Measurements from ENCODE around the gene ACTN1. TPM values are rescaled to one million over a fixed set of nuclear protein-coding genes. Genes with fewer than 3 reads are reported as not detected.

Gene ACTN1
- total RNA-seq, 4 donors from 2014 or later = 10.0 to 17.3 (median 14.1) TPM

GRCh38 chr14:68983191-68983590 lies 4.1 kb upstream of the ACTN1 start:
- H3K4me1 ChIP-seq = no peaks in the 10 kb centered on the region
- no peaks in the 10 kb centered on the region for H3K27me3 ChIP-seq
- in situ Hi-C loops (cut with MboI; ENCODE audit: low sequenced_read_pairs in 4 of 4) (no loop called here), intact Hi-C loops (cut with DNase I; ENCODE audit: low total_unique reads) (no loop called here)
- no peak overlapping the region for H3K27ac ChIP-seq
- no peak for DNase-seq
- TF ChIP-seq POLR2A (IDR thresholded peaks at IDR 0.05) (no peak), CTCF (IDR thresholded peaks at IDR 0.05 in 4 of 5, conservative IDR thresholded peaks at IDR 0.05 in 1 of 5) (no peak)
- no peaks in the 10 kb centered on the region for H3K9me3 ChIP-seq
- H3K4me3 ChIP-seq = no peak overlapping the region
- no peak for ATAC-seq
- no peaks in the 10 kb centered on the region for H3K36me3 ChIP-seq

DNA sequence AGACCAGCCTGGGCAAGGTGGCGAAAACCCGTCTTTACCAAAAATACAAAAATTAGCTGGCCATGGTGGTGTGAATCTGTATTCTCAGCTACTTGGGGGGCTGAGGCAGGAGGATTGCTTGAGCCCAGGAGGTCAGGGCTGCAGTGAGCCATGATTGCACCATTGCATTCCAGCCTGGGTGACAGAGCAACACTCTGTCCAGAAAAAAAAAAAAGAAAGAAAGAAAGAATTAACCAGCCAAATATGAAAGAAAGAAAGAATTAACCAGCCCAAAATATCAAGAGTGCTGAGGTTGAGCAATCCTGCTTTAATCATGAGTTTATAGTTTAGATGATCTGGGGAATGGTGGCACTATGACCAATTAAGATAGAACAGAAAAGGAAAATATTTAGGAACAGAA lies 3.5 kb upstream of the ACTN1 start:
- H3K4me3 ChIP-seq = no peak overlapping the region
- no peak overlapping the region for H3K27ac ChIP-seq
- intact Hi-C loops (cut with DNase I; ENCODE audit: low total_unique reads) (no loop called here), in situ Hi-C loops (cut with MboI; ENCODE audit: low sequenced_read_pairs in 4 of 4) (no loop called here)
- H3K9me3 ChIP-seq = no peaks in the 10 kb centered on the region
- H3K4me1 ChIP-seq = no peaks in the 10 kb centered on the region
- ATAC-seq (no peak), DNase-seq (no peak)
- no peak for TF ChIP-seq CTCF (IDR thresholded peaks at IDR 0.05 in 4 of 5, conservative IDR thresholded peaks at IDR 0.05 in 1 of 5)
- no peak for TF ChIP-seq POLR2A (IDR thresholded peaks at IDR 0.05)
- H3K27me3 ChIP-seq = no peaks in the 10 kb centered on the region
- no peaks in the 10 kb centered on the region for H3K36me3 ChIP-seq

- H3K4me1 ChIP-seq = no peaks in the 10 kb centered on the region
- H3K4me3 ChIP-seq = no peak overlapping the region
- no peak overlapping the region for H3K27ac ChIP-seq
- intact Hi-C loops (cut with DNase I; ENCODE audit: low total_unique reads) (loop anchor here (2.0 kb wide), 1 partner anchor 71 kb away; no protein-coding TSS in a partner anchor), in situ Hi-C loops (cut with MboI; ENCODE audit: low sequenced_read_pairs in 4 of 4) (no loop called here)
- ATAC-seq (no peak), DNase-seq (no peak)
- no peak for TF ChIP-seq CTCF (IDR thresholded peaks at IDR 0.05 in 4 of 5, conservative IDR thresholded peaks at IDR 0.05 in 1 of 5)
- H3K9me3 ChIP-seq = no peaks in the 10 kb centered on the region
- H3K36me3 ChIP-seq = no peaks in the 10 kb centered on the region
- H3K27me3 ChIP-seq = no peaks in the 10 kb centered on the region
Measured at GRCh38 chr14:68981539-68981976, 2.5 kb upstream of the ACTN1 start.

DNA sequence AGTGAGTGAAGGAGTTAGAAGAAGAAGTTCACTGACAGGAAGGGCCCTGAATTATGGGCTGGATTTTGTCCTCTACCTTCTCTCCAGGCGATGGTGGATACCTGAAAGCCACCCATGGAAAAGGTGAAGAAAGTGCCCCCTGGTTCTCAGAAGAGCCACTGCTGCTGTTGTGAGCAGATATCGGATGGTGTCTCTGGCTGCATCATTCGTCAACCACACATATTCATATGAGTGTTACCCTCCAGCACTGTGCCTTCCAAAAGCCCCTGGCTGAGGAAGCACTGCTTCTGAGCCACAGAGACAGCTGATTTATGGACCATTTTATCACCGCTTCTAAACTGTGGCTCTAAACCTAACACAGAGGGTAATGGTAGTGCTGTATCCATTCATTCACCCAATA lies 2.0 kb upstream of the ACTN1 start:
- H3K4me3 ChIP-seq = no peak overlapping the region
- no peaks in the 10 kb centered on the region for H3K27me3 ChIP-seq
- no peak for DNase-seq
- intact Hi-C loops (cut with DNase I; ENCODE audit: low total_unique reads) (loop anchor here (2.0 kb wide), 1 partner anchor 70 kb away; no protein-coding TSS in a partner anchor), in situ Hi-C loops (cut with MboI; ENCODE audit: low sequenced_read_pairs in 4 of 4) (no loop called here)
- TF ChIP-seq CTCF (IDR thresholded peaks at IDR 0.05 in 4 of 5, conservative IDR thresholded peaks at IDR 0.05 in 1 of 5) = no peak
- no peak for TF ChIP-seq POLR2A (IDR thresholded peaks at IDR 0.05)
- H3K4me1 ChIP-seq = no peaks in the 10 kb centered on the region
- no peak for ATAC-seq
- H3K27ac ChIP-seq = no peak overlapping the region
- H3K9me3 ChIP-seq = no peaks in the 10 kb centered on the region
- H3K36me3 ChIP-seq = no peaks in the 10 kb centered on the region
